Measurements from ENCODE around the gene TBC1D14. TPM values are rescaled to one million over a fixed set of nuclear protein-coding genes. Genes with fewer than 3 reads are reported as not detected.

The TBC1D14 gene
- total RNA-seq, 1 experiment from 2014 or later: 50.2 TPM

- Histone ChIP-seq H4K8ac (replicated peaks; ENCODE audit: insufficient read length, low read depth, low read length) (no peak overlapping the region), H4K20me1 (ENCODE audit: control insufficient read depth, insufficient read depth, insufficient read length) (no peaks in the 10 kb centered on the region), H3K9ac (ENCODE audit: extremely low read depth, insufficient read length, low read length) (no peak overlapping the region), H2AK5ac (ENCODE audit: insufficient read length, low read length) (no peak overlapping the region), H3K79me2 (ENCODE audit: insufficient read depth, low read length) (no peaks in the 10 kb centered on the region; the same call in 1 of the 2 replicates), H3K4me1 (ENCODE audit: insufficient read depth, low read length) (peaks cover 1% of the 10 kb centered on the region; the same call in 1 of the 2 replicates), H2AFZ (ENCODE audit: low read length) (no peak overlapping the region), H2BK20ac (ENCODE audit: low read depth, low read length, poor library complexity, severe bottlenecking) (no peak overlapping the region), H3K27ac (ENCODE audit: insufficient read length, low read depth, low read length) (no peak overlapping the region), H3K27me3 (ENCODE audit: insufficient read depth, low read length) (no peaks in the 10 kb centered on the region), H3K79me1 (ENCODE audit: insufficient read depth, low read depth, low read length, poor library complexity, severe bottlenecking) (no peaks in the 10 kb centered on the region), H2BK15ac (ENCODE audit: low read depth, low read length) (no peak overlapping the region), H3K14ac (ENCODE audit: insufficient read depth, low read length) (no peak overlapping the region), H3K9me3 (ENCODE audit: control insufficient read depth, low read depth, low read length) (no peaks in the 10 kb centered on the region), H2BK120ac (ENCODE audit: low read depth, low read length, poor library complexity, severe bottlenecking) (no peak overlapping the region), H2BK12ac (ENCODE audit: insufficient read length, low read depth, low read length) (no peak overlapping the region), H3K23ac (ENCODE audit: insufficient read length, low read depth, low read length) (no peak overlapping the region), H3K4ac (ENCODE audit: low read depth, low read length) (no peak overlapping the region), H3K23me2 (ENCODE audit: insufficient read length, low read depth, low read length, poor library complexity, severe bottlenecking) (peaks cover 5% of the 10 kb centered on the region), H3T11ph (ENCODE audit: low read length) (no peak overlapping the region), H4K5ac (ENCODE audit: insufficient read length, low read depth, low read length) (no peak overlapping the region), H4K91ac (ENCODE audit: insufficient read length, low read depth, low read length) (no peak overlapping the region), H3K4me2 (ENCODE audit: insufficient read depth, insufficient read length, low read length) (no peak overlapping the region), H3K56ac (ENCODE audit: insufficient read length, low read depth, low read length) (no peak overlapping the region), H2BK5ac (ENCODE audit: insufficient read length, low read length) (no peak overlapping the region), H3K18ac (ENCODE audit: insufficient read length, low read depth, low read length) (no peak overlapping the region)
- H3K36me3 Mint-ChIP-seq (ENCODE audit: insufficient read depth in 1 of 3, low read depth in 3 of 3): peaks cover 0 to 4% (median 4%) of the 10 kb centered on the region in 3 experiments; a peak in 2 of 7 replicates
- no CpG with 5 or more reads among the region's 35 CpGs for WGBS (ENCODE audit: extremely low coverage, insufficient read length, low lambda C conversion rate)
- peaks cover 0 to 5% of the 10 kb centered on the region in 2 experiments; a peak in 3 of 5 replicates for H3K9me3 Mint-ChIP-seq
- TF ChIP-seq, protein P1, sequence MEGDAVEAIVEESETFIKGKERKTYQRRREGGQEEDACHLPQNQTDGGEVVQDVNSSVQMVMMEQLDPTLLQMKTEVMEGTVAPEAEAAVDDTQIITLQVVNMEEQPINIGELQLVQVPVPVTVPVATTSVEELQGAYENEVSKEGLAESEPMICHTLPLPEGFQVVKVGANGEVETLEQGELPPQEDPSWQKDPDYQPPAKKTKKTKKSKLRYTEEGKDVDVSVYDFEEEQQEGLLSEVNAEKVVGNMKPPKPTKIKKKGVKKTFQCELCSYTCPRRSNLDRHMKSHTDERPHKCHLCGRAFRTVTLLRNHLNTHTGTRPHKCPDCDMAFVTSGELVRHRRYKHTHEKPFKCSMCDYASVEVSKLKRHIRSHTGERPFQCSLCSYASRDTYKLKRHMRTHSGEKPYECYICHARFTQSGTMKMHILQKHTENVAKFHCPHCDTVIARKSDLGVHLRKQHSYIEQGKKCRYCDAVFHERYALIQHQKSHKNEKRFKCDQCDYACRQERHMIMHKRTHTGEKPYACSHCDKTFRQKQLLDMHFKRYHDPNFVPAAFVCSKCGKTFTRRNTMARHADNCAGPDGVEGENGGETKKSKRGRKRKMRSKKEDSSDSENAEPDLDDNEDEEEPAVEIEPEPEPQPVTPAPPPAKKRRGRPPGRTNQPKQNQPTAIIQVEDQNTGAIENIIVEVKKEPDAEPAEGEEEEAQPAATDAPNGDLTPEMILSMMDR (conservative IDR thresholded peaks at IDR 0.05): no peak
- peak; percentile 89 for DNase-seq
- no peaks in the 10 kb centered on the region for H3K27me3 Mint-ChIP-seq (ENCODE audit: low read depth)
- peak overlapping the region in 1 of 2 experiments; percentile 55; a peak in 2 of 5 replicates for H3K4me3 Mint-ChIP-seq
- peak overlapping the region in 2 of 3 experiments; percentile 58 to 87; a peak in 2 of 7 replicates for H3K27ac Mint-ChIP-seq
- peaks cover 48 to 56% of the 10 kb centered on the region in 2 experiments for H3K4me1 Mint-ChIP-seq
Measured at GRCh38 chr4:6953751-6954380, 44.2 kb downstream of the TBC1D14 start.
